Measurements from ENCODE around the gene MARCHF2. TPM values are rescaled to one million over a fixed set of nuclear protein-coding genes. Genes with fewer than 3 reads are reported as not detected.

The MARCHF2 gene
- total RNA-seq, 6 experiments from 2014 or later = 22.5 to 146 (median 32.3) TPM

- Histone ChIP-seq H3K9me3 (no peaks in the 10 kb centered on the region), H3K27me3 (no peaks in the 10 kb centered on the region), H3K4me3 (peak overlapping the region in 1 of 3 donors; percentile 98), H3K36me3 (peaks cover 0 to 3% (median 0%) of the 10 kb centered on the region in 4 donors), H3K27ac (peak overlapping the region; percentile 48 to 90 (median 88)), H3K4me1 (peaks cover 0 to 72% (median 26%) of the 10 kb centered on the region in 4 donors)
- peak in 2 of 3 donors; percentile 59 to 71 for DNase-seq
- ATAC-seq = peak in 3 of 4 donors; percentile 0 to 3 (median 2)
- 18% methylated on average over 12 of the region's 13 CpGs for WGBS (ENCODE audit: insufficient coverage, low coverage, low lambda C conversion rate, missing lambda C conversion rate)
- intact Hi-C loops (cut with DNase I) = no loop called here
- TF ChIP-seq POLR2A (IDR thresholded peaks at IDR 0.05) (no peak), CTCF (IDR thresholded peaks at IDR 0.05) (no peak)
Measured at GRCh38 chr19:8366961-8367326, 46.2 kb upstream of the MARCHF2 start.

- no peaks in the 10 kb centered on the region for H3K9me3 ChIP-seq
- DNase-seq = peak; percentile 87 to 94 (median 91)
- peak overlapping the region; percentile 48 to 90 (median 88) for H3K27ac ChIP-seq
- peak; percentile 40 to 52 (median 44) for ATAC-seq
- WGBS (ENCODE audit: insufficient coverage, low coverage, low lambda C conversion rate, missing lambda C conversion rate) = 14% methylated on average over 17 of the region's 23 CpGs
- H3K4me1 ChIP-seq = peaks cover 0 to 68% (median 24%) of the 10 kb centered on the region in 4 donors
- peaks cover 0 to 3% (median 0%) of the 10 kb centered on the region in 4 donors for H3K36me3 ChIP-seq
- no peak for TF ChIP-seq POLR2A (IDR thresholded peaks at IDR 0.05)
- H3K4me3 ChIP-seq = peak overlapping the region in 1 of 3 donors; percentile 98
- no peaks in the 10 kb centered on the region for H3K27me3 ChIP-seq
- intact Hi-C loops (cut with DNase I) = no loop called here
Measured at GRCh38 chr19:8367327-8368001, 45.6 kb upstream of the MARCHF2 start.

GRCh38 chr19:8370176-8371010, 42.7 kb upstream of the MARCHF2 start:
- H3K4me3 ChIP-seq = no peak overlapping the region
- intact Hi-C loops (cut with DNase I) = no loop called here

GRCh38 chr19:8371011-8371804, 41.9 kb upstream of the MARCHF2 start:
- peaks cover 0 to 53% (median 23%) of the 10 kb centered on the region in 4 donors for H3K4me1 ChIP-seq
- no peaks in the 10 kb centered on the region for H3K9me3 ChIP-seq
- 59% methylated on average over 5 of the region's 28 CpGs for WGBS (ENCODE audit: insufficient coverage, low coverage, low lambda C conversion rate, missing lambda C conversion rate)
- H3K4me3 ChIP-seq = no peak overlapping the region
- peak in 1 of 3 donors; percentile 43 for DNase-seq
- intact Hi-C loops (cut with DNase I) = no loop called here
- H3K36me3 ChIP-seq = peaks cover 0 to 19% (median 4%) of the 10 kb centered on the region in 4 donors
- peak in 2 of 4 donors; percentile 0 for ATAC-seq
- TF ChIP-seq POLR2A (IDR thresholded peaks at IDR 0.05) (peak; percentile 39), CTCF (IDR thresholded peaks at IDR 0.05) (no peak)
- H3K27me3 ChIP-seq = no peaks in the 10 kb centered on the region
- peak overlapping the region; percentile 22 to 72 (median 53) for H3K27ac ChIP-seq

More at GRCh38 chr19:8370176-8371010, 42.7 kb upstream of the MARCHF2 start:
- H3K27me3 ChIP-seq = no peaks in the 10 kb centered on the region
- no peaks in the 10 kb centered on the region for H3K9me3 ChIP-seq
- 47% methylated on average over 9 of the region's 19 CpGs for WGBS (ENCODE audit: insufficient coverage, low coverage, low lambda C conversion rate, missing lambda C conversion rate)
- ATAC-seq = peak in 3 of 4 donors; percentile 0 to 34 (median 2)
- H3K36me3 ChIP-seq = peaks cover 0 to 19% (median 4%) of the 10 kb centered on the region in 4 donors
- TF ChIP-seq POLR2A (IDR thresholded peaks at IDR 0.05) (no peak), CTCF (IDR thresholded peaks at IDR 0.05) (no peak)
- H3K27ac ChIP-seq = peak overlapping the region; percentile 33 to 72 (median 53)
- no peak for DNase-seq
- H3K4me1 ChIP-seq = peaks cover 0 to 53% (median 25%) of the 10 kb centered on the region in 4 donors
